Parathyroid adenoma (tissue), 2 donors: ENCODE measurements around the gene LMX1B.

Experiments used
- H2AFZ ChIP-seq: fragments of 300-600 bp; sonication (generic); one replicate; pipeline ENCODE4 v1.7.0; 2017; ENCODE audit warnings: antibody characterized with exemption, mild to moderate bottlenecking
- H3K27ac ChIP-seq: fragments of 300-600 bp; sonication (generic); one replicate; pipeline ENCODE4 v1.7.0; 2017
- H3K27me3 ChIP-seq: fragments of 300-600 bp; sonication (generic); one replicate; pipeline ENCODE4 v1.7.0; 2017; ENCODE audit warnings: low read length; ENCODE audit not compliant: control insufficient read depth, insufficient read depth
- H3K36me3 ChIP-seq: fragments of 300-600 bp; sonication (generic); one replicate; pipeline ENCODE4 v1.7.0; 2017; ENCODE audit warnings: low read length; ENCODE audit not compliant: control insufficient read depth, insufficient read depth
- H3K4me1 ChIP-seq: fragments of 300-600 bp; sonication (generic); one replicate; pipeline ENCODE4 v1.7.0; 2017; ENCODE audit warnings: control low read depth
- H3K4me2 ChIP-seq: fragments of 300-600 bp; sonication (generic); one replicate; pipeline ENCODE4 v1.7.0; 2017; ENCODE audit warnings: low read length
- H3K4me3 ChIP-seq: fragments of 300-600 bp; sonication (generic); one replicate; pipeline ENCODE4 v1.7.0; 2017; ENCODE audit warnings: low read depth, low read length
- H3K79me2 ChIP-seq: fragments of 300-600 bp; sonication (generic); one replicate; pipeline ENCODE4 v1.7.0; 2017; ENCODE audit warnings: control low read depth
- H3K9ac ChIP-seq: fragments of 300-600 bp; sonication (generic); one replicate; pipeline ENCODE4 v1.7.0; 2017; ENCODE audit warnings: mild to moderate bottlenecking
- H3K9me3 ChIP-seq: fragments of 300-600 bp; sonication (generic); one replicate; pipeline ENCODE4 v1.7.0; 2017; ENCODE audit warnings: low read length; ENCODE audit not compliant: control insufficient read depth
- TF ChIP-seq, protein P1 (sequence below): fragments of 300-600 bp; sonication (generic); IDR thresholded peaks from one replicate; pipeline ENCODE4 v1.7.0; 2017; ENCODE audit warnings: antibody characterized with exemption, mild to moderate bottlenecking
- donor health status: primary hyperparathyroidism.

The LMX1B gene

DNA sequence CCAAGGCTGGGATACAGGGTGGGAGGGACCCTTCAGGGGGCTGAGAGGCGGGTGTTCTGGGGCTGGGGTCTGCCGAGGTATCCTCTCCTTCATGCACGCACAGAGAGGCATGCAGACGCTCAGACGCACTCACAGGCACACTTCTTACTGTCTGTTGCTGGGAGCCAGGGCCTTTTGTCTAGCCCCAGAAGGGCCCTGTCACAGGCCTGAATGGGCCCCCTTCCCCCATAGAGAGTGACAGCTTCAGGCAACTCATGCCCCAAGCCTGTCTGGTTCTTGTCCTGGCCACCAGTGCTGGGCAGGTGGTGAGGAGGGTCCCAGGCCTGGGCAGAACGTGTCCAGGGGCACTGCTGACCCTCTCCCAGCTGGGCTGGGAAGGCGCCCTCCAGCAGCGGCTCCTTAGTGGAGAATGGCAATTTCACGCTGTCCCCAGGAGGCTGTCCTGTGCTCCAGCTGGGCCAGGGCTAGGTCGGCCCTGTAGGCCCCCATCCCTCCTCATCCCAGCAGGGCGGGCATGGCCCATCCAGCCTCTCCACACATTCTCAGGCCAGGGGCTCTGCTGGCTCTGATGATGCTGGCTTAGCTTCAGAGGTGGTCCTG is 45.3 kb downstream of the LMX1B start:
- H3K9ac ChIP-seq = no peak overlapping the region
- peaks cover 2% of the 10 kb centered on the region for H3K4me1 ChIP-seq
- no peaks in the 10 kb centered on the region for H3K36me3 ChIP-seq
- H3K79me2 ChIP-seq = no peaks in the 10 kb centered on the region
- no peaks in the 10 kb centered on the region for H3K9me3 ChIP-seq
- H2AFZ ChIP-seq = no peak overlapping the region
- H3K27me3 ChIP-seq = no peaks in the 10 kb centered on the region
- TF ChIP-seq, protein P1, sequence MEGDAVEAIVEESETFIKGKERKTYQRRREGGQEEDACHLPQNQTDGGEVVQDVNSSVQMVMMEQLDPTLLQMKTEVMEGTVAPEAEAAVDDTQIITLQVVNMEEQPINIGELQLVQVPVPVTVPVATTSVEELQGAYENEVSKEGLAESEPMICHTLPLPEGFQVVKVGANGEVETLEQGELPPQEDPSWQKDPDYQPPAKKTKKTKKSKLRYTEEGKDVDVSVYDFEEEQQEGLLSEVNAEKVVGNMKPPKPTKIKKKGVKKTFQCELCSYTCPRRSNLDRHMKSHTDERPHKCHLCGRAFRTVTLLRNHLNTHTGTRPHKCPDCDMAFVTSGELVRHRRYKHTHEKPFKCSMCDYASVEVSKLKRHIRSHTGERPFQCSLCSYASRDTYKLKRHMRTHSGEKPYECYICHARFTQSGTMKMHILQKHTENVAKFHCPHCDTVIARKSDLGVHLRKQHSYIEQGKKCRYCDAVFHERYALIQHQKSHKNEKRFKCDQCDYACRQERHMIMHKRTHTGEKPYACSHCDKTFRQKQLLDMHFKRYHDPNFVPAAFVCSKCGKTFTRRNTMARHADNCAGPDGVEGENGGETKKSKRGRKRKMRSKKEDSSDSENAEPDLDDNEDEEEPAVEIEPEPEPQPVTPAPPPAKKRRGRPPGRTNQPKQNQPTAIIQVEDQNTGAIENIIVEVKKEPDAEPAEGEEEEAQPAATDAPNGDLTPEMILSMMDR = no peak
- H3K4me3 ChIP-seq = no peak overlapping the region
- H3K4me2 ChIP-seq = no peak overlapping the region
- H3K27ac ChIP-seq = no peak overlapping the region

DNA sequence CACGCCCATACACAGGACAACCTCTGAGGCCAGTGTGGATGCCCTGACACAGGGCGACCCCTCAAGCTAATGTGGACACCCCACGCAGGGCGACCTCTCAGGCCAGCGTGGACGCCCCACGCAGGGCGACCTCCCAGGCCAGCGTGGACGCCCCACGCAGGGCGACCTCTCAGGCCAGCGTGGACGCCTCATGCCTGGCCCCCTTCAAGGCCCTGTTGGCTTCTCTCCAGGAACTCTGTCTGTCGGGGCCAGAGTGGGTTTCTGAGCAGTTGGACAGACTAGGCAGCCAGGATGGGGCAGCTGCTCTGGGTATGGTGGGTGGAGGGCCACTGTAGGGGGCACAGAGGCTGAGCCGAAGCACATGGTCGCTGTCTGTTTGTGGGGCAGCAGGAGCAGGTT is 47.4 kb downstream of the LMX1B start:
- TF ChIP-seq, protein P1 = no peak
- no peak overlapping the region for H3K9ac ChIP-seq

DNA sequence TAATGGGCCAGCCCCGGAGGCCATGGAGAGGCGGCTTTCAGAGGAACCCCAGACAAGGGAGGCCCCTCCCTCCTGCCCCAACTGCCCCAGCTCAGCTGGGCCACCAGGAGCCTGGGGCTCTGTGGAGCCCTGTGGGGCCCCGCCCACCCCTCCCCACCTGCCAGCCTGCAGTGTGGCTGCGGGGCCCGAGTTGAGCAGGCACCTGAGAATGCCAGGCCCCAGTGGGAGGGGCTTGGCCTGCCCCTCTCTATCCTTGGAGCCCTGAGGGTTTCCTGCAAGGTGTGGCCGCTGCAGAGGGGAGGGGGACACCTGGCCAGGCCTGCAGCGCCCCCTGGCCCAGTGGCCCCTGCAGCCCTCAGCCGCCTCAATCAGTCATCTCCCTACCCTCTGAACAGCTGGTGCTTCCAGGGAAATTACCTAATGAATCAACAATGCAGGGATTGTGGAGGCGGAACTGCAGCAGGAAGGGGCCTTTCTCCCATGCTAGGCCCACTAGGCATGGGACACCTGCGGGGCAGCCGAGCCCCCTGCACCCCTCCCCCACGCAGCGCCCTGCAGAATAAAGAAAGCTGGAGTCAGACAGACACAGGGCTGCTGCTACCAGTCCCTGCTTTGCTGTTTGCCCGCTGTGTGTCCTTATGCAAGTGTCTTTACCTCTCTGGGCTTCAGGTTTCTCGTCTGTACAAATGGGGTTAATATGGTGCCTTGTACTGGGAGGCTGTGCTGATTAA is 48.0 kb downstream of the LMX1B start:
- Histone ChIP-seq H3K27me3 (no peaks in the 10 kb centered on the region), H3K4me2 (no peak overlapping the region), H3K27ac (no peak overlapping the region), H3K9me3 (no peaks in the 10 kb centered on the region), H3K79me2 (no peaks in the 10 kb centered on the region), H2AFZ (no peak overlapping the region), H3K4me1 (peaks cover 2% of the 10 kb centered on the region), H3K36me3 (no peaks in the 10 kb centered on the region), H3K9ac (no peak overlapping the region), H3K4me3 (no peak overlapping the region)
- TF ChIP-seq, protein P1 = no peak

More for the DNA sequence above, 47.4 kb downstream of the LMX1B start:
- Histone ChIP-seq H3K4me1 (peaks cover 2% of the 10 kb centered on the region), H3K9me3 (no peaks in the 10 kb centered on the region), H3K79me2 (no peaks in the 10 kb centered on the region), H3K4me2 (no peak overlapping the region), H2AFZ (no peak overlapping the region), H3K4me3 (no peak overlapping the region), H3K27me3 (no peaks in the 10 kb centered on the region), H3K36me3 (no peaks in the 10 kb centered on the region), H3K27ac (no peak overlapping the region)

DNA sequence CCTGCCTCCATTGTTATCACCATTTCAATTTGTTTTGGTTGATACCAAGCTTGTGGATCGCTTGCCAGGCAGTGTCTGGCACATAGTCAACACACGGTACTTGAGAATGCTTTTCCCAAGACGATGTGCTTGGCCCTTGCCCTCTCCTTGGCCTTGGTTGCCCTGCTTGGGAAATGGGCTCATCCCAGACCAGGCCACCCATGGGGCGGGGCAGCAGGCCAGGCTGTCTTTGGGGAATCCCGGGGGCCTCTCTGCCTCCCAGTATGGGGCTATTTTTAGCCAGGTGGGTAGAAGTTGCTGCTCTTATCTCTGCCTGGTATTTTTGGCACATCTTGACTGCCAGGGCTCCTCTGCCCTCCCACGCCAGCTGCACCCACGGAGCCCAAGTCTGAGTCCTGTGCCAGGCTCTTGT is 49.9 kb downstream of the LMX1B start:
- no peaks in the 10 kb centered on the region for H3K27me3 ChIP-seq

More for the DNA sequence above, 49.9 kb downstream of the LMX1B start:
- no peaks in the 10 kb centered on the region for H3K9me3 ChIP-seq
- no peak overlapping the region for H2AFZ ChIP-seq
- H3K36me3 ChIP-seq = no peaks in the 10 kb centered on the region
- no peak overlapping the region for H3K9ac ChIP-seq
- no peak overlapping the region for H3K4me2 ChIP-seq
- H3K4me3 ChIP-seq = no peak overlapping the region
- H3K79me2 ChIP-seq = no peaks in the 10 kb centered on the region
- no peak overlapping the region for H3K27ac ChIP-seq
- peaks cover 2% of the 10 kb centered on the region for H3K4me1 ChIP-seq
- TF ChIP-seq, protein P1 = no peak
